IMR-90 (cell line): ENCODE data around the gene CD7. TPM values are rescaled to one million over a fixed set of nuclear protein-coding genes. Genes with fewer than 3 reads are reported as not detected.

Source experiments
- ATAC-seq: fragments of 200-7000 bp; cut with Tn5 transposase; 2 replicates; pipeline ENCODE4 v1.9.1; 2020; ENCODE audit warnings: low read depth, mild to moderate bottlenecking, moderate library complexity
- BruUV-seq: library from RNA; stranded (reverse); fragments of 400-500 nt; replicated peaks from 2 replicates; lab custom pipeline; 2021; lab: Mats Ljungman, UMichigan
- CTCF ChIA-PET: fragments of 300-600 bp; formaldehyde crosslinking; extraction: SDS; loops from one replicate; lab custom pipeline; 2021; ENCODE audit warnings: antibody characterized with exemption; lab: Yijun Ruan, JAX
- POLR2A ChIA-PET: fragments of 300-600 bp; sonication (Branson Sonifier 250); formaldehyde crosslinking; loops from one replicate; lab custom pipeline; 2022; ENCODE audit warnings: antibody characterized with exemption; ENCODE audit not compliant: unreplicated experiment; lab: Charles Lee
- DNase-seq: peaks from one replicate; pipeline ENCODE4 v3.0.0; 2013
- H2AFZ ChIP-seq: replicated peaks from 2 replicates; pipeline ENCODE3; 2013; ENCODE audit warnings: low read length, mild to moderate bottlenecking; ENCODE audit not compliant: poor library complexity
- H2AK5ac ChIP-seq: 2 replicates; pipeline ENCODE4 v1.6.1; 2013; ENCODE audit warnings: low read depth, low read length, inconsistent platforms
- H2AK9ac ChIP-seq: replicated peaks from 2 replicates; pipeline ENCODE3; 2013; ENCODE audit warnings: mild to moderate bottlenecking, low read depth, low read length, moderate library complexity; ENCODE audit not compliant: poor library complexity
- H2BK120ac ChIP-seq: 2 replicates; pipeline ENCODE4 v1.6.1; 2013; ENCODE audit warnings: low read depth, low read length, inconsistent platforms
- H2BK15ac ChIP-seq: 3 replicates; pipeline ENCODE4 v1.6.1; 2013; ENCODE audit warnings: low read depth, low read length, inconsistent platforms
- H2BK20ac ChIP-seq: 2 replicates; pipeline ENCODE4 v1.6.1; 2013; ENCODE audit warnings: low read depth, mild to moderate bottlenecking, inconsistent platforms, low read length, moderate library complexity
- H2BK5ac ChIP-seq: 2 replicates; pipeline ENCODE4 v1.6.1; 2013; ENCODE audit warnings: mild to moderate bottlenecking, low read depth, low read length, inconsistent platforms; ENCODE audit not compliant: poor library complexity, severe bottlenecking
- H3K14ac ChIP-seq: replicated peaks from 2 replicates; pipeline ENCODE4 v1.6.1; 2013; ENCODE audit warnings: low read depth, low read length, inconsistent platforms
- H3K18ac ChIP-seq: 2 replicates; pipeline ENCODE4 v1.6.1; 2013; ENCODE audit warnings: low read depth, low read length, control low read depth
- H3K23ac ChIP-seq: 2 replicates; pipeline ENCODE4 v1.6.1; 2013; ENCODE audit warnings: low read depth, low read length, inconsistent platforms
- H3K27ac ChIP-seq: 2 replicates; pipeline ENCODE4 v1.5.1; 2013; ENCODE audit warnings: mild to moderate bottlenecking, control low read depth, low read length; ENCODE audit not compliant: insufficient read depth
- H3K27me3 ChIP-seq: 2 replicates; pipeline ENCODE4 v1.6.1; 2013; ENCODE audit warnings: low read length; ENCODE audit not compliant: control insufficient read depth, insufficient read depth
- H3K36me3 ChIP-seq: 2 replicates; pipeline ENCODE4 v1.6.1; 2013; ENCODE audit warnings: low read length, mixed read lengths; ENCODE audit not compliant: control insufficient read depth, insufficient read depth
- H3K4ac ChIP-seq: 2 replicates; pipeline ENCODE4 v1.6.1; 2013; ENCODE audit warnings: low read depth, low read length, inconsistent platforms
- H3K4me1 ChIP-seq: 2 replicates; pipeline ENCODE4 v1.6.1; 2013; ENCODE audit warnings: low read length, mixed read lengths; ENCODE audit not compliant: control insufficient read depth, insufficient read depth
- H3K4me2 ChIP-seq: 2 replicates; pipeline ENCODE4 v1.6.1; 2013; ENCODE audit warnings: low read depth, mild to moderate bottlenecking, control low read depth, low read length, moderate library complexity
- H3K4me3 ChIP-seq: 2 replicates; pipeline ENCODE4 v1.5.1; 2013; ENCODE audit warnings: low read depth, mild to moderate bottlenecking, control low read depth, low read length, moderate library complexity; ENCODE audit not compliant: insufficient read depth
- H3K56ac ChIP-seq: 2 replicates; pipeline ENCODE4 v1.6.1; 2013; ENCODE audit warnings: low read length, inconsistent platforms; ENCODE audit not compliant: insufficient read depth; ENCODE audit errors: extremely low read depth
- H3K79me1 ChIP-seq, 2 experiments: 2 replicates each; pipeline ENCODE4 v1.6.1; 2013; ENCODE audit warnings: low read length in 2 of 2, inconsistent platforms in 1 of 2, low read depth in 1 of 2
- H3K9ac ChIP-seq: 2 replicates; pipeline ENCODE4 v1.6.1; 2013; ENCODE audit warnings: low read depth, low read length, control low read depth
- H3K9me1 ChIP-seq: 2 replicates; pipeline ENCODE4 v1.6.1; 2013; ENCODE audit warnings: low read length, inconsistent platforms; ENCODE audit not compliant: insufficient read depth
- H3K9me3 ChIP-seq: 2 replicates; pipeline ENCODE4 v1.6.1; 2013; ENCODE audit warnings: low read length; ENCODE audit not compliant: control insufficient read depth, insufficient read depth
- H4K20me1 ChIP-seq: 2 replicates; pipeline ENCODE4 v1.6.1; 2013; ENCODE audit warnings: low read length, inconsistent platforms; ENCODE audit not compliant: insufficient read depth
- H4K5ac ChIP-seq: 2 replicates; pipeline ENCODE4 v1.6.1; 2013; ENCODE audit warnings: mild to moderate bottlenecking, low read depth, low read length, control low read depth
- H4K8ac ChIP-seq, 2 experiments: 2 replicates each; pipeline ENCODE4 v1.6.1; 2013; ENCODE audit warnings: low read depth in 2 of 2, low read length in 2 of 2, control low read depth in 1 of 2, inconsistent platforms in 1 of 2
- H4K91ac ChIP-seq: 2 replicates; pipeline ENCODE4 v1.6.1; 2013; ENCODE audit warnings: low read depth, low read length, inconsistent platforms; ENCODE audit not compliant: insufficient read depth
- CEBPB ChIP-seq: IDR thresholded peaks from 2 replicates; pipeline ENCODE4 v1.6.1; 2012; ENCODE audit warnings: low read depth, low read length, improper control_type of control experiment
- CHD1 ChIP-seq: IDR thresholded peaks from 2 replicates; pipeline ENCODE4 v1.6.1; 2012; ENCODE audit warnings: low read depth, low read length, improper control_type of control experiment
- FOS ChIP-seq: fragments of 150-350 bp; IDR thresholded peaks from 2 replicates; pipeline ENCODE4 v1.6.1; 2016; ENCODE audit warnings: low read depth, low read length
- MAFK ChIP-seq: IDR thresholded peaks from 2 replicates; pipeline ENCODE4 v1.6.1; 2012; ENCODE audit warnings: low read depth, low read length, improper control_type of control experiment
- MAZ ChIP-seq: IDR thresholded peaks from 2 replicates; pipeline ENCODE4 v1.6.1; 2012; ENCODE audit warnings: low read depth, mild to moderate bottlenecking, low read length, improper control_type of control experiment, moderate library complexity, borderline replicate concordance
- NFE2L2 ChIP-seq: fragments of 150-350 bp; IDR thresholded peaks from 2 replicates; pipeline ENCODE4 v1.6.1; 2016; ENCODE audit warnings: low read depth, mild to moderate bottlenecking, low read length
- POLR2A ChIP-seq: IDR thresholded peaks from 2 replicates; pipeline ENCODE4 v1.6.1; 2012; ENCODE audit warnings: mild to moderate bottlenecking, low read depth, low read length
- RCOR1 ChIP-seq: IDR thresholded peaks from 2 replicates; pipeline ENCODE4 v1.6.1; 2012; ENCODE audit warnings: mild to moderate bottlenecking, low read length, improper control_type of control experiment; ENCODE audit not compliant: insufficient replicate concordance
- RFX5 ChIP-seq: IDR thresholded peaks from 2 replicates; pipeline ENCODE4 v1.8.0; 2012; ENCODE audit warnings: low read depth, mild to moderate bottlenecking, low read length, moderate library complexity
- SMC3 ChIP-seq: fragments of 150-350 bp; IDR thresholded peaks from 2 replicates; pipeline ENCODE4 v1.6.1; 2016; ENCODE audit warnings: low read depth, mild to moderate bottlenecking, antibody characterized with exemption, low read length, moderate library complexity
- WGBS, 2 experiments: methylation state at CpG; one replicate each; pipeline versions ENCODE4 v1.1.5 to v1.1.7; 2013; ENCODE audit warnings: missing lambda C conversion rate in 2 of 2; ENCODE audit not compliant: insufficient read length in 1 of 2; ENCODE audit errors: extremely low coverage in 2 of 2; 5-methylcytosine and 5-hydroxymethylcytosine counted together
- dilution Hi-C: fragments of 300-500 bp; cut with HindIII; formaldehyde crosslinking; loops from one replicate; pipeline ENCODE4 v1.14.3; 2018; ENCODE audit warnings: low sequenced_read_pairs; ENCODE audit not compliant: unreplicated experiment
- in situ Hi-C: fragments of 300-500 bp; cut with MboI; formaldehyde crosslinking; loops from 3 replicates; pipeline ENCODE4 v1.14.3; 2019; ENCODE audit warnings: low sequenced_read_pairs, inconsistent platforms, mixed read lengths
- intact Hi-C: fragments of 100-400 bp; cut with micrococcal nuclease; formaldehyde crosslinking; loops from 2 replicates; pipeline ENCODE4 v1.10.0; 2022
- polyA plus RNA-seq, 3 experiments: library from polyadenylated mRNA; depleted of rRNA; stranded (reverse); fragments of >200 nt; gene quantifications; 2 replicates each; pipeline ENCODE4 v1.2.3, GENCODE V29; 2012; ENCODE audit warnings: low replicate concordance in 1 of 3
- total RNA-seq: library from RNA; depleted of rRNA; stranded (reverse); fragments of >200 nt; gene quantifications from 2 replicates; pipeline ENCODE4 v1.2.3, GENCODE V29; 2012
- TF ChIP-seq, protein P1 (sequence below): fragments of 150-350 bp; IDR thresholded peaks from 2 replicates; pipeline ENCODE4 v1.6.1; 2017; ENCODE audit warnings: mild to moderate bottlenecking, antibody characterized with exemption, low read length, low read depth
- TF ChIP-seq, protein P2 (sequence below): conservative IDR thresholded peaks from 2 replicates; pipeline ENCODE4 v1.5.1; 2012; ENCODE audit warnings: mild to moderate bottlenecking, low read depth, low read length, improper control_type of control experiment
- TF ChIP-seq, protein P3 (sequence below): fragments of 150-350 bp; IDR thresholded peaks from 2 replicates; pipeline ENCODE4 v1.6.1; 2016; ENCODE audit warnings: low read depth, mild to moderate bottlenecking, low read length, moderate library complexity, borderline replicate concordance

The CD7 gene
- total and polyA plus RNA-seq, 2 of the 4 experiments (the other 2 are of a cell fraction): not detected

DNA sequence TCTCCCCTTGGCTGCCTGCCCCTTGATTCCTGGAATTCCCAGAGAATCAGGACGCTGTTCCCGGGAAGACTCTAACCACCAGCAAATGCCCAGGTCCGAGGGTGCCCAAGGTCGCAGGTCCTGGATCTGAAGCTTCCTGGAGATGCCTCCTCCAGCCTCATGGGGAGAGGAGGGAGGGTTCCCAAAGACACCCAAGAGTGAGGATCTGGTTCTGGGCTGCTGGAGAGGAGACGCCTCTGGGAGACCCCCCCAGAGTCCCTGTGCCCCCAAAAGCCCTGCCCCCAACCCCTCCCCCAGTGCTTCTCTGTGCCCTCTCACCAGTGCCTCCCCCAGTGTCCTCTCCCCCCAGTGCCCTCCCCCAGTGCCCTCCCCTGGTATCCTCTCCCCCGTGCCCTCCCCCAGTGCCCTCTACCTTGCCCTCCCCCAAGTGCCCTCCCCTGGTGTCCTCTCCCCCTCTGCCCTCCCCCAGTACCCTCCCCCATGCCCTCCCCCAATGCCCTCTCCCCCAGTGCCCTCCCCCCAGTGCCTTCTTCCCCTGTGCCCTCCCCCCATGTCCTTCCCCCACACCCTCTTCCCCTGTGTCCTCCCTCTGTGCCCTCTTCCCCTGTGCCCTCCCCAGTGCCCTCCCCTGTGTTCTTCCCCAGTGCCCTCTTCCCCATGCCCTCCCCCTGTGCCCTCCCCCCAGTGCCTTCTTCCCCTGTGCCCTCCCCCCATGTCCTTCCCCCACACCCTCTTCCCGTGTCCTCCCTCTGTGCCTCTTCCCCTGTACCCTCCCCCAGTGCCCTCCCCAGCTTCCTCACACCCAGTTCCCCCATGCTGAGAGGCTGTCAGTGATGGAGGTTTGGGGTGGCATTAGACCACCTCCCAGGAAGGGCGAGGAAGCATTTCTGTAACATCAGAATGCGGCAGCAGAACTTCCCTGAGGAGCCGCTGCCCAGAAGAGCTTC is 22.5 kb upstream of the CD7 start:
- Histone ChIP-seq H2BK120ac (peak overlapping the region; percentile 92), H3K18ac (peak overlapping the region; percentile 19; the same call in 1 of the 2 replicates), H3K4me1 (peaks cover 10% of the 10 kb centered on the region), H3K9ac (no peak overlapping the region), H4K5ac (peak overlapping the region; percentile 47; the same call in 1 of the 2 replicates), H3K9me3 (no peaks in the 10 kb centered on the region), H4K91ac (peak overlapping the region; percentile 90), H3K4me3 (no peak overlapping the region), H3K79me1 (no peaks in the 10 kb centered on the region), H4K8ac (peak overlapping the region; percentile 51 to 91; a peak in 3 of 4 replicates), H2AFZ (peak overlapping the region; percentile 96), H3K14ac (peak overlapping the region; percentile 82; the same call in 1 of the 2 replicates), H3K4me2 (no peak overlapping the region), H3K4ac (peak overlapping the region; percentile 83), H2BK5ac (no peak overlapping the region), H3K27ac (0 out of 2 replicates have a peak overlapping the region, but pooled peaks have one; percentile 7), H4K20me1 (no peaks in the 10 kb centered on the region), H2BK15ac (peak overlapping the region; percentile 58; the same call in 2 of the 3 replicates), H3K56ac (no peak overlapping the region), H3K36me3 (no peaks in the 10 kb centered on the region), H2AK9ac (peak overlapping the region; percentile 67), H2AK5ac (peak overlapping the region; percentile 70; the same call in 1 of the 2 replicates), H3K9me1 (peaks cover 7% of the 10 kb centered on the region), H3K27me3 (peaks cover 4% of the 10 kb centered on the region), H2BK20ac (peak overlapping the region; percentile 88), H3K23ac (no peak overlapping the region)
- CTCF ChIA-PET: no interaction called here
- DNase-seq (no peak), ATAC-seq (no peak)
- WGBS, 2 experiments: no CpG with 5 or more reads among the region's 10 CpGs
- dilution Hi-C loops (no loop called here), in situ Hi-C loops (no loop called here), intact Hi-C loops (no loop called here)
- POLR2A ChIA-PET: no interaction called here
- no TSS peak for BruUV-seq
- TF ChIP-seq, protein P1, sequence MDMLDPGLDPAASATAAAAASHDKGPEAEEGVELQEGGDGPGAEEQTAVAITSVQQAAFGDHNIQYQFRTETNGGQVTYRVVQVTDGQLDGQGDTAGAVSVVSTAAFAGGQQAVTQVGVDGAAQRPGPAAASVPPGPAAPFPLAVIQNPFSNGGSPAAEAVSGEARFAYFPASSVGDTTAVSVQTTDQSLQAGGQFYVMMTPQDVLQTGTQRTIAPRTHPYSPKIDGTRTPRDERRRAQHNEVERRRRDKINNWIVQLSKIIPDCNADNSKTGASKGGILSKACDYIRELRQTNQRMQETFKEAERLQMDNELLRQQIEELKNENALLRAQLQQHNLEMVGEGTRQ: no peak
- TF ChIP-seq CEBPB (no peak), RCOR1 (no peak), NFE2L2 (no peak), FOS (no peak), POLR2A (no peak), SMC3 (no peak), MAZ (no peak), MAFK (no peak), RFX5 (no peak), CHD1 (no peak)
- TF ChIP-seq, protein P2, sequence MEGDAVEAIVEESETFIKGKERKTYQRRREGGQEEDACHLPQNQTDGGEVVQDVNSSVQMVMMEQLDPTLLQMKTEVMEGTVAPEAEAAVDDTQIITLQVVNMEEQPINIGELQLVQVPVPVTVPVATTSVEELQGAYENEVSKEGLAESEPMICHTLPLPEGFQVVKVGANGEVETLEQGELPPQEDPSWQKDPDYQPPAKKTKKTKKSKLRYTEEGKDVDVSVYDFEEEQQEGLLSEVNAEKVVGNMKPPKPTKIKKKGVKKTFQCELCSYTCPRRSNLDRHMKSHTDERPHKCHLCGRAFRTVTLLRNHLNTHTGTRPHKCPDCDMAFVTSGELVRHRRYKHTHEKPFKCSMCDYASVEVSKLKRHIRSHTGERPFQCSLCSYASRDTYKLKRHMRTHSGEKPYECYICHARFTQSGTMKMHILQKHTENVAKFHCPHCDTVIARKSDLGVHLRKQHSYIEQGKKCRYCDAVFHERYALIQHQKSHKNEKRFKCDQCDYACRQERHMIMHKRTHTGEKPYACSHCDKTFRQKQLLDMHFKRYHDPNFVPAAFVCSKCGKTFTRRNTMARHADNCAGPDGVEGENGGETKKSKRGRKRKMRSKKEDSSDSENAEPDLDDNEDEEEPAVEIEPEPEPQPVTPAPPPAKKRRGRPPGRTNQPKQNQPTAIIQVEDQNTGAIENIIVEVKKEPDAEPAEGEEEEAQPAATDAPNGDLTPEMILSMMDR: no peak
- TF ChIP-seq, protein P3, sequence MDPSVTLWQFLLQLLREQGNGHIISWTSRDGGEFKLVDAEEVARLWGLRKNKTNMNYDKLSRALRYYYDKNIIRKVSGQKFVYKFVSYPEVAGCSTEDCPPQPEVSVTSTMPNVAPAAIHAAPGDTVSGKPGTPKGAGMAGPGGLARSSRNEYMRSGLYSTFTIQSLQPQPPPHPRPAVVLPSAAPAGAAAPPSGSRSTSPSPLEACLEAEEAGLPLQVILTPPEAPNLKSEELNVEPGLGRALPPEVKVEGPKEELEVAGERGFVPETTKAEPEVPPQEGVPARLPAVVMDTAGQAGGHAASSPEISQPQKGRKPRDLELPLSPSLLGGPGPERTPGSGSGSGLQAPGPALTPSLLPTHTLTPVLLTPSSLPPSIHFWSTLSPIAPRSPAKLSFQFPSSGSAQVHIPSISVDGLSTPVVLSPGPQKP: no peak
